Ovary (tissue), 9 donors: Measurements from ENCODE around the gene PRR23E. TPM values are rescaled to one million over a fixed set of nuclear protein-coding genes. Genes with fewer than 3 reads are reported as not detected.
A peak's percentile ranks its signal among the peaks of the same experiment; 100 is the strongest.

ENCODE experiments used
- DNase-seq, 5 donors: peaks; one replicate each; pipeline ENCODE4 v3.0.0-alpha.2; 2019 to 2020
- H3K27ac ChIP-seq, 2 donors: fragments of 200-600 bp; one replicate each; pipeline versions ENCODE4 v1.5.1 to v1.8.0; 2019 to 2022
- H3K27me3 ChIP-seq: fragments of 200-600 bp; one replicate; pipeline ENCODE4 v1.8.0; 2022
- H3K36me3 ChIP-seq: fragments of 200-600 bp; sonication (generic); one replicate; pipeline ENCODE4 v1.5.1; 2019
- H3K4me1 ChIP-seq: one replicate; pipeline ENCODE4 v1.8.1; 2013; ENCODE audit warnings: mild to moderate bottlenecking, moderate library complexity; ENCODE audit not compliant: insufficient read depth
- H3K4me3 ChIP-seq: fragments of 200-600 bp; sonication (generic); one replicate; pipeline ENCODE4 v1.5.1; 2017
- H3K9me3 ChIP-seq, 2 donors: fragments of 200-600 bp in 1 of 2; sonication (generic) in 1 of 2; one replicate each; pipeline versions ENCODE4 v1.5.1 to v1.8.1; 2013 to 2019; ENCODE audit warnings: mild to moderate bottlenecking in 1 of 2, moderate library complexity in 1 of 2
- EP300 ChIP-seq: sonication (generic); formaldehyde crosslinking; IDR thresholded peaks from one replicate; pipeline ENCODE4 v1.6.1; 2017; ENCODE audit warnings: antibody characterized with exemption
- POLR2A ChIP-seq: fragments of 450-650 bp; IDR thresholded peaks from one replicate; pipeline ENCODE4 v1.6.1; 2017; ENCODE audit warnings: antibody characterized with exemption, mild to moderate bottlenecking, moderate library complexity
- WGBS, 3 donors: extraction: QIAGEN DNeasy Blood & Tissue Kit in 1 of 3; methylation state at CpG; one replicate each; pipeline versions ENCODE4 v1.1.5 to v1.1.7; 2013 to 2017; 5-methylcytosine and 5-hydroxymethylcytosine counted together
- intact Hi-C, 4 donors: fragments of 100-400 bp; cut with DNase I; formaldehyde crosslinking; loops; one replicate each; pipeline versions ENCODE4 v1.11.0 to v1.15.1; 2022 to 2023
- polyA plus RNA-seq, 2 donors: library from polyadenylated mRNA; stranded (reverse); fragments of 200-250 nt in 1 of 2; fragments of 350-450 nt in 1 of 2; fragmentation: Illumina TruSeq in 1 of 2; extraction: RNeasy Lipid Tissue Mini Kit (QIAGEN cat#74804) in 1 of 2; gene quantifications; one replicate each; pipeline ENCODE4 v1.2.3, GENCODE V29; 2013 to 2014
- total RNA-seq, 7 donors: library from RNA; depleted of rRNA in 2 of 7; stranded (reverse); fragments of >200 nt in 2 of 7; fragmentation: NEBNext Ultra II Directional in 3 of 7; extraction: Animal tissue kit (Norgen Biotek cat#: 25700) in 3 of 7; gene quantifications; one replicate each; pipeline versions ENCODE4 v1.1.0 to v1.2.4, GENCODE V29; 2016 to 2023
- TF ChIP-seq, protein P1 (sequence below), 3 donors: fragments of 450-650 bp in 2 of 3; fragments of 200-600 bp in 1 of 3; IDR thresholded peaks; one replicate each; pipeline versions ENCODE4 v1.5.1 to v1.8.0; 2016 to 2022; ENCODE audit warnings: antibody characterized with exemption in 3 of 3, mild to moderate bottlenecking in 1 of 3
- donor health status: DM: no; HTN: no; CAD: no; lungs with moderate emphysema.
- donor health status: DM: no; HTN: no; CAD: no.
- donor health status: Bipolar disorder and iron deficiency.
- donor health status: DM: yes; HTN: yes; CAD: no.
- donor health status: DM: no; HTN: no; CAD: no.
- donor health status: DM: yes; HTN: yes; CAD: no.

The PRR23E gene
- total and polyA plus RNA-seq, 9 donors = 0.08 TPM; not detected in 8

DNA sequence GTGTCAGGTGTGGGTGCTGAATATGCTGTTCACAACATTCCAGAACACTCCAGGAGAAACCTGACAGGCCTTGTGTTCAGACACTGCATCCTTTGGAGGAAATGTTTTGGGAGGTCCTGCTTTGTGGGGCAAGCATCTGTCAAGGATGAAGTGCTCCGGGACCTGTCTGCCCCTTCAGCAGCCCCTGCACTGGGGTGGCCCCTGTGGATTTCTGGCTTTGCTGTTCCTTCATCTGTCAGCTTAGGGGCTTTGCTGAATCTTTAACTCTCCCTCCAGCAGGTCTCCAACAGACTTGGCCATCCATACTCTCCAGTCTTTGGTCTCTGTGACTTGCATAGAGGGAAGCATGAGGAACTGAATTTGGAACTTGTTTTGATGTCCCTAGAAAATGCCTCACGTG is 3.1 kb downstream of the PRR23E start:
- no peak for DNase-seq
- intact Hi-C loops = no loop called here
- TF ChIP-seq, protein P1, sequence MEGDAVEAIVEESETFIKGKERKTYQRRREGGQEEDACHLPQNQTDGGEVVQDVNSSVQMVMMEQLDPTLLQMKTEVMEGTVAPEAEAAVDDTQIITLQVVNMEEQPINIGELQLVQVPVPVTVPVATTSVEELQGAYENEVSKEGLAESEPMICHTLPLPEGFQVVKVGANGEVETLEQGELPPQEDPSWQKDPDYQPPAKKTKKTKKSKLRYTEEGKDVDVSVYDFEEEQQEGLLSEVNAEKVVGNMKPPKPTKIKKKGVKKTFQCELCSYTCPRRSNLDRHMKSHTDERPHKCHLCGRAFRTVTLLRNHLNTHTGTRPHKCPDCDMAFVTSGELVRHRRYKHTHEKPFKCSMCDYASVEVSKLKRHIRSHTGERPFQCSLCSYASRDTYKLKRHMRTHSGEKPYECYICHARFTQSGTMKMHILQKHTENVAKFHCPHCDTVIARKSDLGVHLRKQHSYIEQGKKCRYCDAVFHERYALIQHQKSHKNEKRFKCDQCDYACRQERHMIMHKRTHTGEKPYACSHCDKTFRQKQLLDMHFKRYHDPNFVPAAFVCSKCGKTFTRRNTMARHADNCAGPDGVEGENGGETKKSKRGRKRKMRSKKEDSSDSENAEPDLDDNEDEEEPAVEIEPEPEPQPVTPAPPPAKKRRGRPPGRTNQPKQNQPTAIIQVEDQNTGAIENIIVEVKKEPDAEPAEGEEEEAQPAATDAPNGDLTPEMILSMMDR (IDR thresholded peaks at IDR 0.05) = no peak
- TF ChIP-seq POLR2A (no peak), EP300 (no peak)
- H3K27me3 ChIP-seq = no peaks in the 10 kb centered on the region
- H3K36me3 ChIP-seq = no peaks in the 10 kb centered on the region
- no peaks in the 10 kb centered on the region for H3K4me1 ChIP-seq
- 48 to 70% (median 69%) methylated on average over 2 of the region's 2 CpGs for WGBS, 3 donors
- no peak overlapping the region for H3K4me3 ChIP-seq
- no peaks in the 10 kb centered on the region for H3K9me3 ChIP-seq
- no peak overlapping the region for H3K27ac ChIP-seq

DNA sequence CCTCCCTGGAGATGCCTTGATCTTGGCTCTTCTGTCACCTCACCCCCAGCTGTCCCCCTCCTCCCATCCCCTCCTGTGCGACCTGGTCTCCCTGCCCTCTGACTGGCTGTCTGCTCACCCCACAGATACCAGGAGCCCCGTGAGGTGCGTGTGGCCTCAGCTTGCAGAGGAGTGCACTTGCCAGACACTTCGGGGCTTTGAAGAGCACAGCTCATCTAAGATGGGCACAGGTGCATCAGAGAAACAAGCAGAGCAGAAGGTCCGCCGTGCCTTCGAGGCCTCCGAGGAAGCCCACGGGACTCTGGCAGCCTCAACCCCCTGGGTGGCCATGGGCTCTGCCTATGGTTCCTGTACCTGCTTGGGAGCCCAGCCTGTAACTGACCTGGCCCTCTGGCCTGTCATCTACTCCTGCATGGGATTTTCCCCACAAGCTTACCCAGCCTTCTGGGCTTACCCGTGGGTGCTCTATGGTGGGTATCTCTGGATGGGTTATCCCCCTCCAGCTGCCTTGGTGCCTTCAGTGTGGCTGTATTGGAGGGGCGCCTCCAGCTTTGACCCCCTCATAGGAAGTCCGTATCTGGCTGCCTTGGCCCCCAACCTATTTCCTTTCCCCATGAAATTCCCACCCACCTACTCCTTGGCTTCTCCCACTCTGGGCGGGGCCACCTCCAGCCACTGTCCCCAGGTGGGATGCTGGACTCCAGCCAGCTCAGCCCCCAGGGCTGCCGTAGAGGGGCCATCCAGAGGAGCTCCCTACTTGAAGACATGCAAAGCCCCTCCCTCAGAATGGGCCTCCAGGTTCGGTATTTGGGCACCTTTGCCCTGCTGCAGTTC is 3.8 kb downstream of the PRR23E start:
- Histone ChIP-seq H3K36me3 (no peaks in the 10 kb centered on the region), H3K9me3 (no peaks in the 10 kb centered on the region), H3K27me3 (no peaks in the 10 kb centered on the region), H3K27ac (no peak overlapping the region), H3K4me3 (no peak overlapping the region), H3K4me1 (no peaks in the 10 kb centered on the region)
- TF ChIP-seq, protein P1 (IDR thresholded peaks at IDR 0.05) = no peak
- no peak for DNase-seq
- 62 to 77% (median 74%) methylated on average over 10 to 15 of the region's 15 CpGs for WGBS, 3 donors
- intact Hi-C loops = no loop called here

DNA sequence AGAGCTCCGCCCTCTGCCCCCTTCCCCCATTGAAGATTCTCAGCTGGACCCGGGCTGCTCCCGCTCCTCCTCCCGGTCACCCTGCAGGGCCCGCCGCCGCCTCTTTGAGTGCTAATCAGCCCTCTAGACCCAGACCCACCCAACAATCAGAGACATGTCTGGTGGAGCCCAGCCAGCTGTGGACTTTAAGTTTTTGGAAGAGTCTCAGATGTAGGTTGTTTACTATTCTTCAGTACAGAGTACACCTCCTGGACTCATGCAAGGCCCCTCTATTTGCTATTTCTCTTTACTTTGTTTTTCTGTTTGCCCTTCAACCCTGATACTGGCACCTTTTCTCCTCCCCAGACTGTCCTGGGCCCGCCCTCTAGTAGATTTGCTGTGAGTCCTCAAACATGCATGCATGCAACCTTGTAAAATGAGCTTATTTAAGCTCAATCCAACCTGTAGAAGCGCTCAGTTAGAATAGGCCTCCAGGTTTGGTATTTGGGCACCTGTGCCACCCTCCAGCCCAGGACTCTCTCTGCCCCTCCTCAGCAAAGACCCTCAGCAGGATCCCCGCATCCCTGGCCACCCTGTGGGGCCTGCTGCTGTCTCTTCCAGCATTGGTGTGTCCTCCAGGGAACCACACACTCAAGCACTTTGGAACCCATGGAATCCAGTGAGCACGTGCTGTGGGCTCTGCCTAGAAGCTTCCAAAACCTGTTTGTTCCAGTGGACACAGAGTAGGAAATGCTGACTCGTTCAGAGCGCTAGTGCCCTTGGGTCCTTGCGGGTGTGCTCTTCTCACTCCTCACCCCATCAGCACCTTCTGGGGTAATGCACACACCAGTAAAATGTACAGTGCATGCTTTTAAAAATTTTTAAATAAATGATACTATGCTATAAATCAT is 4.6 kb downstream of the PRR23E start:
- TF ChIP-seq EP300 (no peak), POLR2A (no peak)
- TF ChIP-seq, protein P1 (IDR thresholded peaks at IDR 0.05) = no peak
- no peaks in the 10 kb centered on the region for H3K4me1 ChIP-seq
- intact Hi-C loops = no loop called here
- peak in 1 of 5 donors; percentile 10 for DNase-seq
- H3K9me3 ChIP-seq = no peaks in the 10 kb centered on the region
- H3K36me3 ChIP-seq = no peaks in the 10 kb centered on the region
- no peak overlapping the region for H3K27ac ChIP-seq
- no peak overlapping the region for H3K4me3 ChIP-seq
- WGBS, 3 donors = 48 to 52% (median 48%) methylated on average over 14 of the region's 14 CpGs
- H3K27me3 ChIP-seq = no peaks in the 10 kb centered on the region

DNA sequence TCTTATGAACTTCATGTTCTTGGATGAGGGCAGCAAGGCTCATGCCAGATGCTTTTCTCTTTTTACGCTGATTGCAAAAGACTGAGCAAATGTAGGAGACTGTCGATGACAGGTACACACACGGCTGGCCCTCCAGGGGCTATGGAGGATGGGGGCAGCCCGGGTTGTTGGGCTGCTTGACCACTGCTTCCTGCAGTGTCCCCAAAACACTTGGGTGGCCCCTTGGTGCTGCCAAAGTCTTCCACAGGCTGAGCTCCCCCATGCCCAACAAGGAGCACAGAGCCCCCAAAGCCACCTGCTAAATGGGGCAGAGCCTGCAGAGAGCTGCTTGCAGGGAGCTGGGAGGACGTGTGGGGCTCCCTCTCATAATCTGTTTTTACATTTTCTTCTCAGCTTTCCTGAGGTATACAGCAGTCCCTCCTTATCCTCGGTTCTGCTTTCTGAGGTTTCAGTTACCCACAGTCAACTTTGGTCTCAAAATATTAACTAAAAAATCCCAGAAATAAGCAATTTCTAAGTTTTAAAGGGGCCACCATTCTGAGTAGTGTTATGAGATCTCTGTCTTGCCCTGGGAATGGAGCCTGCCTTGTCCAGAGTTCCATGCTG is 7.3 kb downstream of the PRR23E start:
- no peaks in the 10 kb centered on the region for H3K27me3 ChIP-seq
- intact Hi-C loops = no loop called here
- H3K4me1 ChIP-seq = no peaks in the 10 kb centered on the region
- H3K36me3 ChIP-seq = no peaks in the 10 kb centered on the region
- no peak for DNase-seq
- WGBS, 3 donors = 71 to 76% (median 74%) methylated on average over 6 of the region's 6 CpGs
- H3K9me3 ChIP-seq = no peaks in the 10 kb centered on the region
- TF ChIP-seq EP300 (no peak), POLR2A (no peak)
- TF ChIP-seq, protein P1 (IDR thresholded peaks at IDR 0.05) = no peak
- no peak overlapping the region for H3K4me3 ChIP-seq
- no peak overlapping the region for H3K27ac ChIP-seq
